Astrocyte of the spinal cord (primary cell): Measurements from ENCODE around the gene HNRNPL.
A peak's percentile ranks its signal among the peaks of the same experiment; 100 is the strongest.
"Not testable (repeated sequence)": the region's sequence is repeated elsewhere in the genome, so short reads cannot be mapped to it uniquely, and the experiment has no call there.

ENCODE experiments used
- DNase-seq: peaks from one replicate; pipeline ENCODE4 v3.0.0; 2011; ENCODE audit warnings: low read depth, low spot score
- H3K4me3 ChIP-seq: 2 replicates; pipeline ENCODE4 v1.5.1; 2011; ENCODE audit warnings: low read depth, mild to moderate bottlenecking, low read length, moderate library complexity
- in situ Hi-C: cut with HindIII; loops from 2 replicates; pipeline ENCODE4 v1.10.0; 2017; ENCODE audit warnings: low sequenced_read_pairs
- TF ChIP-seq, protein P1 (sequence below): IDR thresholded peaks from 2 replicates; pipeline ENCODE4 v1.5.1; 2012; ENCODE audit warnings: low read depth, mild to moderate bottlenecking, low read length, inconsistent platforms

The HNRNPL gene

DNA sequence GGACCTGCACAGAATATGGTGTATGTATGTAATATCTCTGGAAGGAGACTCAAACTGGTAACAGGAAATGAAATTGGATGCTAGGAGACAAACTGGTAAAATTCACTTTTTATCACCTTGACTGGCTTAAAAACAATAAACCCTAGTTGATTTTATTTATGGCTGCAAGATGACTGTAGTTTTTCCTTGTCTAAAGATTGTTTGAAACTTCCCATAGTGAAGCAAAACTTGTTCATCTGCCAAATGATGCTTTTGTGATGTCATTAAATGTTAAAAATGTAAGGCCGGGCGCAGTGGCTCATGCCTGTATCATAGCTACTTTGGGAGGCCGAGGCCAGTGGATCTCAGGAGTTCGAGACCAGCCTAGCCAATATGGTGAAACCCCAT lies 15.7 kb downstream of the HNRNPL start:
- in situ Hi-C loops = no loop called here
- no peak overlapping the region for H3K4me3 ChIP-seq
- DNase-seq = no peak
- TF ChIP-seq, protein P1, sequence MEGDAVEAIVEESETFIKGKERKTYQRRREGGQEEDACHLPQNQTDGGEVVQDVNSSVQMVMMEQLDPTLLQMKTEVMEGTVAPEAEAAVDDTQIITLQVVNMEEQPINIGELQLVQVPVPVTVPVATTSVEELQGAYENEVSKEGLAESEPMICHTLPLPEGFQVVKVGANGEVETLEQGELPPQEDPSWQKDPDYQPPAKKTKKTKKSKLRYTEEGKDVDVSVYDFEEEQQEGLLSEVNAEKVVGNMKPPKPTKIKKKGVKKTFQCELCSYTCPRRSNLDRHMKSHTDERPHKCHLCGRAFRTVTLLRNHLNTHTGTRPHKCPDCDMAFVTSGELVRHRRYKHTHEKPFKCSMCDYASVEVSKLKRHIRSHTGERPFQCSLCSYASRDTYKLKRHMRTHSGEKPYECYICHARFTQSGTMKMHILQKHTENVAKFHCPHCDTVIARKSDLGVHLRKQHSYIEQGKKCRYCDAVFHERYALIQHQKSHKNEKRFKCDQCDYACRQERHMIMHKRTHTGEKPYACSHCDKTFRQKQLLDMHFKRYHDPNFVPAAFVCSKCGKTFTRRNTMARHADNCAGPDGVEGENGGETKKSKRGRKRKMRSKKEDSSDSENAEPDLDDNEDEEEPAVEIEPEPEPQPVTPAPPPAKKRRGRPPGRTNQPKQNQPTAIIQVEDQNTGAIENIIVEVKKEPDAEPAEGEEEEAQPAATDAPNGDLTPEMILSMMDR = no peak

DNA sequence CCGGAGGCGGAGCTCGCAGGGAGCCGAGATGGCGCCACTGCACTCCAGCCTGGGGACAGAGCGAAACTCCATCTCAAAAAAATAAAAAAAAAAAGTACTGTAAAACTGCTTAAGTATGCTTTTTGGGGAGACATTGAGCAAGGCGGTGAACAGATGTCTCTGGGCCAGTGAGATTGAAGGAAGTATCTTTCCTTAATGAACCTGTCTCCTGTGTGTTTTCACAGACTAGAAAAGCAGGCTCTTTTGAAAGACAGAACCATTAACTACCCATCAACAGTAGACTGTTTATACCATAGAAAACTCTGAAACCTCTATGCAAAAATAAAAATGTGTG lies 16.7 kb downstream of the HNRNPL start:
- in situ Hi-C loops = no loop called here
- TF ChIP-seq, protein P1 = no peak
- H3K4me3 ChIP-seq = no peak overlapping the region
- no peak for DNase-seq

DNA sequence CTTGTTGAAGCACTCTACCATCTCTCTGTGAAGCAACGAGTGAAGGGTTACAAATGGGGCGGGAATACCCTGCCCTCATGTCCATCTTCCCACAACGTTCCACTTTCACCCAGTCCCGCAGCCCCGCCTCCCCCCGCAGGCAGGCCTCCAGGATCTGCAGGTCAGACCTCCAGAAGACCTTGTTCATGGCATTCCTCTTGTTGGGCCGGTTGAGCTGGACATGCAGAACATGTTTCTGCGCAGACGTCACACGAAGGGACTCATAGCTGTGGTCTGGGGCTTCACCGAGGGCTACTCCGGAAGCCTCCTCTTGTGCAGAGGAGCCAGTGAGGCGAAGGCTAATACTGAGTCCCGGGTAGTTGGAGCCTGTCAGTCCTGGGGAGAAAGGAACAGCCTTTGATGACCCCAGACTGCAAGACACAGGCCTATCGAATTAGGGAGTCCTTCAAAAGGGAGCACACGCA lies 18.6 kb downstream of the HNRNPL start:
- H3K4me3 ChIP-seq = peak overlapping the region; percentile 56
- TF ChIP-seq, protein P1 = no peak
- in situ Hi-C loops = no loop called here
- peak; percentile 91 for DNase-seq

DNA sequence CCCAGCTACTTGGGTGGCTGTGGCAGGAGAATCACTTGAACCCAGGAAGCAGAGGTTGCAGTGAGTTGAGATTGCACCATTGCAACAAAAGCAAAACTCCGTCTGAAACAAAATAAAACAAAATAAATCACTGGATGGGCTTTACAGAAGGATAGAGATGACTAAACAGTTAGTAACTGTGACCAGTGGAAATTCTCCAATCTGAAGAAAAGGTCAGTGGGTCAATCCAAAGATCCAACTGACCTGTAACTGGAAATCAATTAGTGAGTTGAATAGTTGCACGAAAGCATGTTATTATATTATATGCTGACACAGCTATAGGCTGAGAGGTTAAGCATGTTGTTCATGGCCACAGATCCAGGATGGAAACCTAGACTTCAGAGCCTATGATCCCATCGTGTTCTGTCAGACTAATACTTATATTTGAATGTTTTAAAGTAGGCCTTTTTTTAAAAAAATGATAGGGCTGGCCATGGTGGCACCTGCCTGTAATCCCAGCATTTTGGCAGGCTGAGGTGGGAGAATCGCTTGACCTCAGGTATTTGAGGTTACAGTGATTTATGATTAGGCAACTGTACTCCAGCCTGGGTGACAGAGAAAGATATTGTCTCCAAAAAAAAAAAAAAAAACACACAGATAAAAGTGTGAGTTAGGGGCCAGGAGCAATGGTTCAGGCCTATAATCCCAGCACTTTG lies 19.6 kb downstream of the HNRNPL start:
- in situ Hi-C loops = no loop called here
- TF ChIP-seq, protein P1 = no peak
- no peak overlapping the region for H3K4me3 ChIP-seq
- peak; percentile 23 for DNase-seq

DNA sequence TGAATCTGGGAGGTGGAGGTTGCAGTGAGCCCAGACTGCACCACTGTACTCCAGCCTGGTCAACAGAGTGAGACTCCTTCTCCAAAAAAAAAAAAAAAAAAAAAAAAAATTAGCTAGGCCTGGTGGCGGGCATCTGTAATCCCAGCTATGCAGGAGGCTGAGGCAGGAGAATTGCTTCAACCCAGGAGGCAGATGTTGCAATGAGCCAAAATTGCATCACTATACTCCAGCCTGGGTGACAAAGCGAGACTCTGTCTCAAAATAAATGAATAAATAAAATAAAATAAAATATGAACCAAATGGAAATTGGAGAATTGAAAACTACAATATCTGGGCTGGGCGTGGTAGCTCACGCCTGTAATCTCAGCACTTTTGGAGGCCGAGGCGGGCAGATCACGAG lies 20.6 kb downstream of the HNRNPL start:
- DNase-seq, H3K4me3 ChIP-seq, in situ Hi-C loops: not testable (repeated sequence)

DNA sequence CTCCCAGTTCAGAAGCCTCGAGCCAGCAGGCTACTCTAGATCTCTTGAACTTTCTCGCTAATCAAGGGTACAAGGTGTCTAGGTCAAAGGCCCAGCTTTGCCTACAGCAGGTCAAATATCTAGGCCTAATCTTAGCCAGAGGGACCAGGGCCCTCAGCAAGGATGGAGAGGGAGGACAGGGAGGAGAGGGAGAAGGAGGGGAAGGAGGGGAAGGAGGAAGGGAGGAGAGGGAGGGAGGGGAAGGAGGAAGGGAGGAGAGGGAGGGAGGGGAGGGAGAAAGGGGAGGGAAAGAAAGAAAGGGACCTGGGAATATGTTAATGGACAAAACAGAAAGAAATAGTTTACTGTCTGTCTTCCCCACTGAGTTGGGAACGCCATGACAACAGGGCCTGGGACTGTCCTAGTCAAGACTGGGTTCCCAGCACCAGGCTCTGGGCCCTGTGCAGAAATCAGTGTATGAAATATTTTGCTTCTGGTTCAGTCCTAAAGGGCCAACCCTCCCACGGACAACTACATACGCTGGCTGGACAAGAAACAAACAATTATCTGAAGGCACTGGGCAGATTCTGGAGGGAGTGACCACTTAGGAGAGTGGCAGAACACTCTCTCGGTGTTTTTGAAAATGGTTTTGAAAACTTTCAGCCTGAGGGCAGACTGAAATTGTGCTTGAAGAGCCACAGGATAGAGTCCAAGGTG lies 22.8 kb downstream of the HNRNPL start:
- in situ Hi-C loops = no loop called here

DNA sequence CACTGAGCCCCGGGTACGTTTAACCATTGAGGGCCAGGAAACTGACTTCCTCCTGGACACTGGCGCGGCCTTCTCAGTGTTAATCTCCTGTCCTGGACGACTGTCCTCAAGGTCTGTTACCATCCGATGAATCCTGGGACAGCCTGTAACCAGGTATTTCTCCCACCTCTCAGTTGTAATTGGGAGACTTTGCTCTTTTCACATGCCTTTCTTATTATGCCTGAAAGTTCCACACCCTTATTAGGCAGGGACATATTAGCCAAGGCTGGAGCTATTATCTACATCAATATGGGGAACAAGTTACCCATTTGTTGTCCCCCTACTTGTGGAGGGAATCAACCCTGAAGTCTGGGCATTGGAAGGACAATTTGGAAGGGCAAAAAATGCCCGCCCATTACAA lies 23.9 kb downstream of the HNRNPL start:
- in situ Hi-C loops = not testable (repeated sequence)

More for the DNA sequence above, 22.8 kb downstream of the HNRNPL start:
- DNase-seq = no peak
- H3K4me3 ChIP-seq = no peak overlapping the region
- TF ChIP-seq, protein P1 = no peak

DNA sequence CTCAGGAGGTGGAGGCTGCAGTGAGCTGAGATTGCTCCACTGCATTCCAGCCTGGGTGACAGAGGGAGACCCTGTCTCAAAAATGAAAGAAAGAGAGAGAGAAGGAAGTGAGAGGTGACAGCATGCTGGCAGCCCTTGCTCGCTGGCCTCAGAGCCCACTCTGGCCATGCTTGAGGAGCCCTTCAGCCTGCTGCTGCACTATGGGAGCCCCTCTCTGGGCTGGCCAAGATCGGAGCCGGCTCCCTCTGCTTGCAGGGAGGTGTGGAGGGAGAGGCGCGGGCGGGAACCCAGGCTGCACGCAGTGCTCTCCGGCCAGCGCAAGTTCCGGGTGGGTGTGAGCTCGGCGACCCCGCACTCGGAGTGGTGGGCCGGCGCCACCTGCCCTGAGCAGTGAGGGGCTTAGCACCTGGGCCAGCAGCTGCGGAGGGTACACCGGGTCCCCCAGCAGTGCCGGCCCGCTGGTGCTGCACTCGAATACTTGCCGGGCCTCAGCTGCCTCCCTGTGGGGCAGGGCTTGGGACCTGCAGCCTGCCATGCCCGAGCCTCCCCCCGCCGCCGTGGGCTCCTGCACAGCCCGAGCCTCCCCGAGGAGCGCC lies 28.5 kb downstream of the HNRNPL start:
- H3K4me3 ChIP-seq, DNase-seq, in situ Hi-C loops: not testable (repeated sequence)

More for the DNA sequence above, 23.9 kb downstream of the HNRNPL start:
- not testable (repeated sequence) for DNase-seq, H3K4me3 ChIP-seq
